Activated naive CD4-positive, alpha-beta T cell treated with anti-CD3 and anti-CD28 coated beads for 36 hours (primary cell): ENCODE results near the gene PHF24. TPM values are rescaled to one million over a fixed set of nuclear protein-coding genes. Genes with fewer than 3 reads are reported as not detected.
A peak's percentile ranks its signal among the peaks of the same experiment; 100 is the strongest.

Source experiments
- CTCF ChIA-PET: fragments of 350-600 bp; sonication (Branson Sonifier 250); formaldehyde crosslinking; loops from one replicate; lab custom pipeline; 2021; ENCODE audit warnings: antibody characterized with exemption; lab: Charles Lee
- DNase-seq: peaks from one replicate; pipeline ENCODE4 v3.0.0-alpha.2; 2020
- H3K27ac Mint-ChIP-seq: one replicate; pipeline ENCODE4 v1.8.0; 2021; ENCODE audit warnings: mild to moderate bottlenecking, mixed read lengths
- H3K27me3 Mint-ChIP-seq: one replicate; pipeline ENCODE4 v1.8.0; 2021; ENCODE audit warnings: low read depth, mixed read lengths
- H3K36me3 Mint-ChIP-seq: one replicate; pipeline ENCODE4 v1.8.0; 2021; ENCODE audit warnings: low read depth, mixed read lengths
- H3K4me1 Mint-ChIP-seq: one replicate; pipeline ENCODE4 v1.8.0; 2021; ENCODE audit warnings: low read depth, mixed read lengths
- H3K4me3 Mint-ChIP-seq: one replicate; pipeline ENCODE4 v1.8.0; 2021; ENCODE audit warnings: mild to moderate bottlenecking, moderate library complexity, mixed read lengths
- H3K9me3 Mint-ChIP-seq: one replicate; pipeline ENCODE4 v1.8.0; 2021; ENCODE audit warnings: mixed read lengths
- intact Hi-C: fragments of 100-400 bp; cut with micrococcal nuclease; formaldehyde crosslinking; loops from one replicate; pipeline ENCODE4 v1.15.1; 2023
- total RNA-seq, 2 experiments: library from RNA; stranded (reverse); gene quantifications; one replicate each; pipeline ENCODE4 v1.2.3, GENCODE V29; 2021

PHF24 gene
- total RNA-seq, 2 experiments from 2014 or later: not detected

DNA sequence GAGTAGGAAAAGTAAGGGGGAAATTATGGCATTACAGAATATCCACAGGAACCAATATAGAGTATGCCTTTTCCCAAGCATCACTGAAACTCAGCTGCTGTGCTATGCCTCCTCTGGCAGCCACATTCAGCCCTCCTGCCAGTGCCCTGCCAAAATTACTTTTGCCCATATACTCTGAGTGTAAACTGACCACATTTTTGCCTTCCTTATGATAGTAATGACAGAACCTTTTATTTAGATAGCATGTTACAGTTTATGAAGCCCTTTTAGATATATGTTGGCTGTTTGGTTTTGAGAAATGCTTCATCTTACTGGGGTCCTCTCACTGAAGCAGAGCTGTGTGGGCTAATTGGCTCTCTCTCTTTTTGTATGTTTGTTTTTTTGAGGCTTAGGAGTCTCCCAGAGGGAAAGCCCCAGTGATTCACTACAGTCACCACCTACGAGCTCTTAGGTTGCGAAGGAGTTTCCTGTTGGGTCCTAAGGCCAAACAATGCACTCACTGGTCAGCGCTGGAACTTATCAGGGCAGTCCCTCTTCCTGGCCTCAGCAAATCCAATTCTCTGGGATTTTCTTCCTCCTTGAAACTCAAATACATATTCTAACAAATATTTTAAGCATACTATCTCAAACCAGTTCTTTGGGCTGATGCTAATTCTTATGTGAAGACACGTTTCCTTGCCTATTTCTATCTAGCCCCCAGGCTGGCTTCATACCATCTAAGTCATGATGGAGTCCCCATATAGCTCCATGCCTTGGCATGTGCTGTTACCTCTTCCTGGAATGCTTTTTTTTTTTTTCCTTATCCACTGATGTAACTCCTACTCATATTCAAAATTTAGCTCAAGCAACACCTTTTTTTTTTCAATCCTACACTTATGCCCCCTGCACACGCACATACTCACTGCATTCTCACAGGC is 3.7 kb downstream of the PHF24 start:
- Mint-ChIP-seq H3K36me3 (no peaks in the 10 kb centered on the region), H3K9me3 (no peaks in the 10 kb centered on the region), H3K4me1 (peaks cover 25% of the 10 kb centered on the region), H3K27me3 (peaks cover 49% of the 10 kb centered on the region), H3K4me3 (no peak overlapping the region), H3K27ac (no peak overlapping the region)
- CTCF ChIA-PET: interaction anchor here (0.8 to 2.3 kb wide), 7 partner anchors 11 to 90 kb away, joined by 3 to 17 read pairs (median 6); partner anchors contain the start of gene DNAJB5
- peak; percentile 57 for DNase-seq
- intact Hi-C loops: loop anchor here (1.0 kb wide), 1 partner anchor 22 kb away; no protein-coding TSS in a partner anchor

DNA sequence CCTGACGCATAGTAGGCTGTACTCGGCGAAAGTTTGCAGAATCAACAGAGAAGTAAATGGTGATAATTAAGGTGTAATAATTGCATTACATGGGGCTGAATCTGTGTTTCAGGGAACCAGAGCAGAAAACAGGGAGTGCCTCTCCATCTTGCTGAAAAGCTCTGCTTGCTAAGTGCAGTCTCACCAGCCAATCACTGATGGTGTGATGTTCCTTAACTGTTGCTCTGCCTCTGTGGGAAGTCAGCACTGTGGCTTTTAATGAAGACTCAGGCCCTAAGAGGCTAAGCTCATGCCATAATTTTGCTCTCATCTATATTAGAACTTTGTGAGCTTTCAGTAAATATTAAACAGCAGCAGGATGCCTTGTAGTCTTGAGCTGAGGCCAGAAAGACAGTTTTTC is 4.5 kb downstream of the PHF24 start:
- H3K27ac Mint-ChIP-seq: no peak overlapping the region
- H3K4me1 Mint-ChIP-seq: peaks cover 23% of the 10 kb centered on the region
- peaks cover 51% of the 10 kb centered on the region for H3K27me3 Mint-ChIP-seq
- DNase-seq: no peak
- CTCF ChIA-PET: interaction anchor here (1.1 to 2.3 kb wide), 4 partner anchors 11 to 63 kb away, joined by 3 to 17 read pairs (median 6); no protein-coding TSS in a partner anchor
- H3K4me3 Mint-ChIP-seq: no peak overlapping the region
- no peaks in the 10 kb centered on the region for H3K36me3 Mint-ChIP-seq
- no peaks in the 10 kb centered on the region for H3K9me3 Mint-ChIP-seq
- intact Hi-C loops: no loop called here

- no peaks in the 10 kb centered on the region for H3K9me3 Mint-ChIP-seq
Measured at GRCh38 chr9:34963552-34963951, 5.5 kb downstream of the PHF24 start.

DNA sequence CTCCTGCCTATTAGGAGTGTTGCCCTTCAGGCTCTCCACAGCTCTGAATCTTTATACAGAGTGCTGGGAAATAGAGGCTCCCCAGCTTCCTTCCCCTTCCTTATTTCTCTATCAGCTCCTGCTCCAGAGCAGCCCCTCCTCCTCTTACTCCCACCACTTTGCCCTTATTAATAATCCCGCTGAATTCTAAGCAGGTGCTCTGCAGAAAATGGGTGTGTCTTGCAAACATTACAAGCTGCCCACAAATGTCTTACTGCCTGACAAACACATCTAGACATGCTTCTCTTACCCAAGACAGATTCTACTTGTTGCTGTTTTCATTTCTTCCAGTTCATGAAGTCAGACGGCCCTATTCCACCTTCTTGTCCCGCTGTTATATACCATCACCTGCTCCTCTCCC is 6.4 kb downstream of the PHF24 start:
- Mint-ChIP-seq H3K4me1 (peaks cover 23% of the 10 kb centered on the region), H3K4me3 (no peak overlapping the region), H3K27ac (no peak overlapping the region), H3K36me3 (no peaks in the 10 kb centered on the region), H3K9me3 (no peaks in the 10 kb centered on the region), H3K27me3 (peaks cover 44% of the 10 kb centered on the region)
- no peak for DNase-seq
- intact Hi-C loops: no loop called here
- CTCF ChIA-PET: no interaction called here

More at GRCh38 chr9:34963552-34963951, 5.5 kb downstream of the PHF24 start:
- no peak for DNase-seq
- H3K4me3 Mint-ChIP-seq: no peak overlapping the region
- no peaks in the 10 kb centered on the region for H3K36me3 Mint-ChIP-seq
- H3K27me3 Mint-ChIP-seq: peaks cover 50% of the 10 kb centered on the region
- CTCF ChIA-PET: interaction anchor here (0.6 to 2.3 kb wide), 2 partner anchors 29 to 64 kb away, joined by 4 to 7 read pairs; no protein-coding TSS in a partner anchor
- no peak overlapping the region for H3K27ac Mint-ChIP-seq
- H3K4me1 Mint-ChIP-seq: peaks cover 23% of the 10 kb centered on the region
- intact Hi-C loops: no loop called here

DNA sequence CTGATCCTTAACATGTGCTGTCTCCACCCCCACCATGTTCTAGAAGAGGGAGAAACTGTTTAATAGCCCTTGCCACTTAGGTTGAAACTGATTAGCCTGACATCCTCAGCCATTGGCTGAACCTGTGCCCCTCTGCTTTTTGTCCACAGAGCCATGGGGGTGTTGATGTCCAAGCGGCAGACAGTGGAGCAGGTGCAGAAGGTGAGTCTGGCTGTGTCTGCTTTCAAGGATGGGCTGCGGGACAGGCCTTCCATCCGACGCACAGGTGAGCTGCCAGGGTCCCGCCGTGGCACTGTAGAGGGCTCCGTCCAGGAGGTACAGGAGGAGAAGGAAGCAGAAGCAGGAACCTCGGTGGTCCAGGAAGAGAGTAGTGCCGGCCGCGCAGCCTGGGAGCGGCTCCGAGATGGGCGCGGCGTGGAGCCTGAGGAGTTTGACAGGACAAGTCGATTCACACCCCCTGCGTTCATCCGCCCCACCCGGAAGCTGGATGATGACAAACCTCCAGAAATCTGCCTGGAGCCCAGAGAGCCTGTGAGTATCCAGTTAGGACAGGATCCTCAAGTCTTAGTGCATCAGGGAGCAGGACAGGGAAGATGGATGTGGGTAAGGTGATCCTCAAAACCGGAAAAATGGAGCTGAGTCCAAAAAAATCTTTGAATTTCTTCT is 13.2 kb downstream of the PHF24 start:
- Mint-ChIP-seq H3K4me3 (no peak overlapping the region), H3K27me3 (peaks cover 13% of the 10 kb centered on the region), H3K27ac (no peak overlapping the region), H3K36me3 (no peaks in the 10 kb centered on the region), H3K4me1 (peaks cover 1% of the 10 kb centered on the region), H3K9me3 (no peaks in the 10 kb centered on the region)
- intact Hi-C loops: no loop called here
- CTCF ChIA-PET: interaction anchor here (1.1 to 1.3 kb wide), 2 partner anchors 14 to 43 kb away, joined by 3 to 4 read pairs; no protein-coding TSS in a partner anchor
- no peak for DNase-seq

DNA sequence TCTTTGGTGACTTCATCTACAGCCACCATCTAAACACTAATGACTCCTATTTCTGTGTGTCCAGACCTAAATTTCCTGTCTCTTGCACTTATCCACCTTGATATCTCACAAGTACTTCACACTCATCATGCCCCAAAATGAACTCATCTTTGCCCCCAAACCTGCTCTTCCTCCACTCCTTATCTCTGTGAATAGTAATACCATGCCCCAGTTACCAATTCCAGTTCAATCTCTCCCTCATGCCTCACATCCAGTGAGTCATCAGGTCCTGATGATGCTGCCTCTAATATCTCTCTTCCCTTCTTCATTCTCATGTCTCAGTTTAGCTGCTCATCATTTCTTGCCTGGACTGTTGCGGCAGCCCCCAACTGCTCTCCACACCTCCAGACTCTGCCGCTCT is 16.6 kb downstream of the PHF24 start:
- no peak for DNase-seq
- no peaks in the 10 kb centered on the region for H3K9me3 Mint-ChIP-seq
- no peak overlapping the region for H3K4me3 Mint-ChIP-seq
- H3K4me1 Mint-ChIP-seq: peaks cover 1% of the 10 kb centered on the region
- H3K27me3 Mint-ChIP-seq: peaks cover 3% of the 10 kb centered on the region
- H3K36me3 Mint-ChIP-seq: no peaks in the 10 kb centered on the region
- intact Hi-C loops: no loop called here
- H3K27ac Mint-ChIP-seq: no peak overlapping the region
- CTCF ChIA-PET: no interaction called here

DNA sequence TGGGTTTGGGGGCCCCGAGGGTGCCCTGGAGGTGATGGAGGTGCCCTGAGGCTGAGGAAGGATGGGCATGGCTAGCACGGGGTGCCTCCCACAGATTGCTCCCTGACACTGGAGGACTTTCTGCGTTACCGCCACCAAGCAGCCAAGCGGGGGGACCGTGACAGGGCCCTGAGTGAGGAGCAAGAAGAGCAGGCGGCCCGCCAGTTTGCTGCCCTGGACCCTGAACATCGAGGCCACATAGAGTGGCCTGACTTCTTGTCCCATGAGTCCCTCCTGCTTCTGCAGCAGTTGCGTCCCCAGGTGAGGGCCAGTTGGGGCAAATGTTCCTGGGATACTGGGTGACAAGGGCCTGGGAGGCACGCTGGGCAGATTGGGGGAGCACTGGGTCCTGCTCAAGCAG is 18.4 kb downstream of the PHF24 start:
- no peaks in the 10 kb centered on the region for H3K9me3 Mint-ChIP-seq
- H3K36me3 Mint-ChIP-seq: no peaks in the 10 kb centered on the region
- H3K4me3 Mint-ChIP-seq: no peak overlapping the region
- intact Hi-C loops: no loop called here
- peaks cover 4% of the 10 kb centered on the region for H3K4me1 Mint-ChIP-seq
- H3K27me3 Mint-ChIP-seq: peaks cover 2% of the 10 kb centered on the region
- no peak overlapping the region for H3K27ac Mint-ChIP-seq
- CTCF ChIA-PET: no interaction called here
- no peak for DNase-seq

DNA sequence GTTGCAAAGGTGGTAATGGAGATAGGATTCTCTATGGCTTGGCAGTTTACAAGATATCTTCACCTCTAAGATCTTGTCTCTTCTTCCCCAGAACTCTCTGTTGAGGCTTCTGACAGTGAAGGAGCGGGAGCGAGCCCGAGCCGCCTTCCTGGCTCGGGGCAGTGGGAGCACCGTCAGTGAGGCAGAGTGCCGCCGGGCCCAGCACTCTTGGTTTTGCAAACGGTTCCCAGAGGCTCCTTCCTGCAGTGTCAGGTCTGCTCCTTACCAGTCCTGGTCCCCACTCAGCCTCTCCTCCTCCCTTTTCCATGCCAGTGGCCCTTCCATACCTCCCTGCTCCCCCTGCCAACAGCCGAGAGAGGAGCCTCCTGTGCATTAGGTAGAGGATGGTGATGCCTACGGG is 18.9 kb downstream of the PHF24 start:
- CTCF ChIA-PET: no interaction called here
- Mint-ChIP-seq H3K9me3 (no peaks in the 10 kb centered on the region), H3K27ac (no peak overlapping the region), H3K4me1 (peaks cover 4% of the 10 kb centered on the region), H3K27me3 (peaks cover 2% of the 10 kb centered on the region), H3K36me3 (no peaks in the 10 kb centered on the region), H3K4me3 (no peak overlapping the region)
- intact Hi-C loops: no loop called here
- no peak for DNase-seq

DNA sequence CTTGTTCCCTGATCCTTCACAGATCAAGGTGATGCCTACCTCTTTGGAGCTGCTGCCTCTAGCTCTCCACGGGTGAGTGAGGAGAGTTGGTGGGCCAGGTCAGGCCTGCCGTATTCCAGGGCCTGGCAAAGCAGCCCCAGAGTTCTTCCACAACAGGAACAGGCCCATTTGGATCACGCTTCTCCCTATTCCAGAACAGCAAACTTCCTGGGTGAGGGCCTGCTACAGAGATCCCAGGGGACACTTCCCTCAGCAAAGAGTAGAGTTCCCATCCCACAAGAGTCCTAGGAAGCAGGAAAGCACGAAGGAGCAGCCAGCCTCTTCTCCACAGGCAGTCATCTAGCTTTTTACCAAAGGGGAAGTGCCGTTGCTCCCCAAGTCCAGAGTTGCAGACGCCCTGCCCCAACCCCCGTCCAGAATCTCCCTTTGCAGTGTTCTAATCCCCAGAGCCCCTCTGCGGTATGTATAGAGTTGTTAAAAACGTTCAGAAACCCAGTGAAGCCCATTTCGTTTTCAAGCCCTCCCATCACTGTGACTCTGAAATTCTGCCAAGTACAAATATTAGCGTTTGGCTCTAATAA is 22.2 kb downstream of the PHF24 start:
- H3K27ac Mint-ChIP-seq: no peak overlapping the region
- H3K4me1 Mint-ChIP-seq: peaks cover 35% of the 10 kb centered on the region
- H3K4me3 Mint-ChIP-seq: no peak overlapping the region
- intact Hi-C loops: loop anchor here (10.0 kb wide), 2 partner anchors 295 to 595 kb away; no protein-coding TSS in a partner anchor
- no peaks in the 10 kb centered on the region for H3K9me3 Mint-ChIP-seq
- H3K36me3 Mint-ChIP-seq: no peaks in the 10 kb centered on the region
- CTCF ChIA-PET: interaction anchor here (0.6 to 1.3 kb wide), 2 partner anchors 20 to 81 kb away, joined by 3 to 6 read pairs; no protein-coding TSS in a partner anchor
- no peak for DNase-seq
- H3K27me3 Mint-ChIP-seq: peaks cover 2% of the 10 kb centered on the region

DNA sequence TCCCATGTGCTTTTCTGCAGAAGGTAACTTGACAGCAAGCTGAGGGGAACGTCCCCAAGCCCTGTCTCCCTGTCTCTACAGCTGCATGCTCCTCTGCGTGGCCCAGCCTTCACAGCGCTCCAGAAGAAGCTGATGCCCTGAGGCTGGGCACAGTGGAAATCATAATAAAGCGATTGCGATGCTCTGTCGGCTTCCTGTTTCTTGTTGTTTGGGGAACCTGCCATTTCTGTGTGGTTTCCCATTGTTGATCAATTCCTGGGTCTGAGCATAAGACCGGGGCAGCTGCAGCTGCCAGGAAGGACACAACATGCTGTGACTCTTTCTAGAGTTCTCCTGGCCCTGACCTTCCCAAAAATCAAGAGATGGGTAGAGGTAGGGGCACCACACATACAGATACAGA is 24.3 kb downstream of the PHF24 start:
- intact Hi-C loops: loop anchor here (10.0 kb wide), 2 partner anchors 292 to 592 kb away; no protein-coding TSS in a partner anchor
- Mint-ChIP-seq H3K4me1 (peaks cover 56% of the 10 kb centered on the region), H3K27me3 (no peaks in the 10 kb centered on the region), H3K4me3 (no peak overlapping the region), H3K27ac (no peak overlapping the region), H3K36me3 (no peaks in the 10 kb centered on the region), H3K9me3 (no peaks in the 10 kb centered on the region)
- CTCF ChIA-PET: interaction anchor here (0.6 to 2.2 kb wide), 4 partner anchors 21 to 114 kb away, joined by 3 to 10 read pairs (median 3); partner anchors contain the start of gene PIGO
- no peak for DNase-seq

DNA sequence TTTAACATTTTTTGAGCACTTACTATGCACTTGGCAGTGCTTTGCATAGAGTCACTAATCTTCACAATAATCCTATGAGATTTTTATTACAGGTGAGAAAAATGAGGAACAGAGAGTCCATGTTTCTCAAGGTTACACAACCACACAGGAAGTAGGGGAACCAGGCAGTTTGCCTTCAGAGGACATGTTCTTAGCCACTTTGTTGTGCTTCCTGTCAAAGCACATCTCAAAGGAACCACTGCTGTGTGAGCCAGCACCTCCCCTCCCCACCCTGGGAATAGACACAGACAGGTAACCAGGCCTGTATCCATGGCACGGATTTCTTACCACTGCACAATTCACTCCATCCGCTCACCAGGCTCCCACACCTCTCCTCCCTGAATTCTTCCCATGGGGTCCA is 25.1 kb downstream of the PHF24 start:
- CTCF ChIA-PET: interaction anchor here (1.5 to 2.2 kb wide), 2 partner anchors 83 to 281 kb away, joined by 4 to 10 read pairs; no protein-coding TSS in a partner anchor
- Mint-ChIP-seq H3K36me3 (no peaks in the 10 kb centered on the region), H3K4me1 (peaks cover 63% of the 10 kb centered on the region), H3K27ac (peak overlapping the region; percentile 47), H3K9me3 (no peaks in the 10 kb centered on the region), H3K27me3 (no peaks in the 10 kb centered on the region), H3K4me3 (no peak overlapping the region)
- peak; percentile 26 for DNase-seq
- intact Hi-C loops: loop anchor here (10.0 kb wide), 2 partner anchors 292 to 592 kb away; no protein-coding TSS in a partner anchor
